ENCODE data around the gene GP9.

DNA sequence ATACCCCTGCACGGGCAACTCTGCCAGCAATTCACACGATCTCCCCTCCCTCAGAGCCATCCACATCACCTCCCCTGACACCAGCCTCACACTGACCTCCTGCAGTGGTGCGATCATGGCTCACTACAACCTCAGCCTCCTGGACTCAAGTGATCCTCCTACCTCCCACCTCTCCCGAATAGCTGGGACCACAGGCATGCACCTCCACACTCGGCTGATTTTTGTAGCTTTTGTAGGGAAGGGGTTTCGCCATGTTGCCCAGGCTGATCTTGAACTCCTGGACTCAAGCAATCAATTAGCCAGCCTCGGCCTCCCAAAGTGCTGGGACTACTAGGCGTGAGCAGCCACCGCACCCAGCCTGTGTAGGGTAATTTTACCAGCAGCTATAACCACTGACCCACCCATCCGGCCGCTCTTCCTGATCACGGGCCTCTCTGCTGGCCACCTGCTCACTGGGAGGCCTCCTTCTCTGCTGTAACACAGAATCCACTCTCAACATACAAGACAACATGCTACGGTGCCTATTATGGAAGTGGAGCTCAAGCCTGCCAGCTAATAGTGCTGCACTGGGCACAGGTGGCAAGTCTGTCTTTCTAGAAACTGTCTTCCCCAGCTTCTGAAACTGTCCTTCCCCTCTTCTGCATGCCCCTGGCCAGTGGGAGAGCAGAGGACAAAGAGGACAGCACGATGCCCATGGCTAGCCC is 4.6 kb downstream of the GP9 start:
- TF ChIP-seq POLR2A (IDR thresholded peaks at IDR 0.05) (no peak), POLR2AphosphoS5 (IDR thresholded peaks at IDR 0.05; ENCODE audit: insufficient read depth in 1 of 2, low read depth in 1 of 2) (no peak)
- TF ChIP-seq, protein P1, sequence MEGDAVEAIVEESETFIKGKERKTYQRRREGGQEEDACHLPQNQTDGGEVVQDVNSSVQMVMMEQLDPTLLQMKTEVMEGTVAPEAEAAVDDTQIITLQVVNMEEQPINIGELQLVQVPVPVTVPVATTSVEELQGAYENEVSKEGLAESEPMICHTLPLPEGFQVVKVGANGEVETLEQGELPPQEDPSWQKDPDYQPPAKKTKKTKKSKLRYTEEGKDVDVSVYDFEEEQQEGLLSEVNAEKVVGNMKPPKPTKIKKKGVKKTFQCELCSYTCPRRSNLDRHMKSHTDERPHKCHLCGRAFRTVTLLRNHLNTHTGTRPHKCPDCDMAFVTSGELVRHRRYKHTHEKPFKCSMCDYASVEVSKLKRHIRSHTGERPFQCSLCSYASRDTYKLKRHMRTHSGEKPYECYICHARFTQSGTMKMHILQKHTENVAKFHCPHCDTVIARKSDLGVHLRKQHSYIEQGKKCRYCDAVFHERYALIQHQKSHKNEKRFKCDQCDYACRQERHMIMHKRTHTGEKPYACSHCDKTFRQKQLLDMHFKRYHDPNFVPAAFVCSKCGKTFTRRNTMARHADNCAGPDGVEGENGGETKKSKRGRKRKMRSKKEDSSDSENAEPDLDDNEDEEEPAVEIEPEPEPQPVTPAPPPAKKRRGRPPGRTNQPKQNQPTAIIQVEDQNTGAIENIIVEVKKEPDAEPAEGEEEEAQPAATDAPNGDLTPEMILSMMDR (IDR thresholded peaks at IDR 0.05), result no peak

All from vagina (tissue), 2 donors.